ENCODE results near the gene JSRP1. TPM values are rescaled to one million over a fixed set of nuclear protein-coding genes. Genes with fewer than 3 reads are reported as not detected.

Gene JSRP1
- total RNA-seq, 1 donor from 2014 or later: not detected

DNA sequence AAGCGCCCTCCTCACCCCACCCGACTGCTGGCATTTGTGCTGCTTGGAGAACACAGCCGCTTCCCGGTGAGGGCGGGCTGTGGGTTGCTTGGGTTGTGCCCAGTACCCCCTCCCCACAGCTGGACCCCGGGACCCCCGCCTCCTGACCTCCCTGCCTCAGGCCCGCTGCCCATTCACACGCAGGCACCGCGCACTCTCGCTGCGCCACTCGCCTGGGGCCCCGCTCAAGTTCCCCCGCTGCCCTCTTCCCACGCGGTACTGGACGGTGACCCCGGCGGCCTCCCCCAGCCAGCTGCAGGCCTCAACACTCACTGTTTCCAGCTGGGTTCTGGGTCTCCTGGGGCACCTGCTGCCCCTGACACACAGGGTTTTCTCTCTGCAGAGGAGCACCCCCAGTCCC is 36.5 kb downstream of the JSRP1 start:
- Mint-ChIP-seq H3K27me3 (ENCODE audit: unreplicated experiment) (peaks cover 6% of the 10 kb centered on the region), H3K36me3 (ENCODE audit: unreplicated experiment) (no peaks in the 10 kb centered on the region), H3K4me1 (ENCODE audit: low read depth, unreplicated experiment) (peaks cover 3% of the 10 kb centered on the region), H3K9me3 (ENCODE audit: unreplicated experiment) (peaks cover 6% of the 10 kb centered on the region), H3K27ac (ENCODE audit: unreplicated experiment) (no peak overlapping the region), H3K4me3 (ENCODE audit: unreplicated experiment) (no peak overlapping the region)
- DNase-seq: no peak
- TF ChIP-seq, protein P1, sequence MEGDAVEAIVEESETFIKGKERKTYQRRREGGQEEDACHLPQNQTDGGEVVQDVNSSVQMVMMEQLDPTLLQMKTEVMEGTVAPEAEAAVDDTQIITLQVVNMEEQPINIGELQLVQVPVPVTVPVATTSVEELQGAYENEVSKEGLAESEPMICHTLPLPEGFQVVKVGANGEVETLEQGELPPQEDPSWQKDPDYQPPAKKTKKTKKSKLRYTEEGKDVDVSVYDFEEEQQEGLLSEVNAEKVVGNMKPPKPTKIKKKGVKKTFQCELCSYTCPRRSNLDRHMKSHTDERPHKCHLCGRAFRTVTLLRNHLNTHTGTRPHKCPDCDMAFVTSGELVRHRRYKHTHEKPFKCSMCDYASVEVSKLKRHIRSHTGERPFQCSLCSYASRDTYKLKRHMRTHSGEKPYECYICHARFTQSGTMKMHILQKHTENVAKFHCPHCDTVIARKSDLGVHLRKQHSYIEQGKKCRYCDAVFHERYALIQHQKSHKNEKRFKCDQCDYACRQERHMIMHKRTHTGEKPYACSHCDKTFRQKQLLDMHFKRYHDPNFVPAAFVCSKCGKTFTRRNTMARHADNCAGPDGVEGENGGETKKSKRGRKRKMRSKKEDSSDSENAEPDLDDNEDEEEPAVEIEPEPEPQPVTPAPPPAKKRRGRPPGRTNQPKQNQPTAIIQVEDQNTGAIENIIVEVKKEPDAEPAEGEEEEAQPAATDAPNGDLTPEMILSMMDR (IDR thresholded peaks at IDR 0.05; ENCODE audit: partially characterized antibody, unreplicated experiment): no peak

DNA sequence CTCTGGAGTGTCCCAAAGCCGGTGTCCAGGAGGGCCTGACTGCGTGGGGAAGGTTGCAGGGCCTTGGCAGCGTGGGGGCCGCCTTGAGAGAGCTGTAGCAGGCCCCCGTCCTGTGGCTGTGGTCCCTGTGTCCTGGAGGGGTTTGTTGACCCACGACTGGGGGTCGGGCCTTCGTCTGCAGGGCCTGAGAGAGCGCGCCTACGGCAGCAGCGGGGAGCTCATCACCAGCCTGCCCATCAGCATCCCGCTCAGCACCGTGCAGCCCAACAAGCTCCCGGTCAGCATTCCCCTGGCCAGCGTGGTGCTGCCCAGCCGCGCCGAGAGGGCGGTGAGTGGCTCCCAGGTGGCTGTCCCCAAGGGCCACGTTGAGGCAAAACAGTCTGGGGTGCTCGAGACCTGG is 38.6 kb downstream of the JSRP1 start:
- Mint-ChIP-seq H3K4me1 (ENCODE audit: low read depth, unreplicated experiment) (peaks cover 6% of the 10 kb centered on the region), H3K4me3 (ENCODE audit: unreplicated experiment) (no peak overlapping the region), H3K27ac (ENCODE audit: unreplicated experiment) (no peak overlapping the region), H3K9me3 (ENCODE audit: unreplicated experiment) (peaks cover 1% of the 10 kb centered on the region), H3K36me3 (ENCODE audit: unreplicated experiment) (no peaks in the 10 kb centered on the region), H3K27me3 (ENCODE audit: unreplicated experiment) (peaks cover 6% of the 10 kb centered on the region)
- TF ChIP-seq, protein P1 (IDR thresholded peaks at IDR 0.05; ENCODE audit: partially characterized antibody, unreplicated experiment): no peak
- no peak for DNase-seq

DNA sequence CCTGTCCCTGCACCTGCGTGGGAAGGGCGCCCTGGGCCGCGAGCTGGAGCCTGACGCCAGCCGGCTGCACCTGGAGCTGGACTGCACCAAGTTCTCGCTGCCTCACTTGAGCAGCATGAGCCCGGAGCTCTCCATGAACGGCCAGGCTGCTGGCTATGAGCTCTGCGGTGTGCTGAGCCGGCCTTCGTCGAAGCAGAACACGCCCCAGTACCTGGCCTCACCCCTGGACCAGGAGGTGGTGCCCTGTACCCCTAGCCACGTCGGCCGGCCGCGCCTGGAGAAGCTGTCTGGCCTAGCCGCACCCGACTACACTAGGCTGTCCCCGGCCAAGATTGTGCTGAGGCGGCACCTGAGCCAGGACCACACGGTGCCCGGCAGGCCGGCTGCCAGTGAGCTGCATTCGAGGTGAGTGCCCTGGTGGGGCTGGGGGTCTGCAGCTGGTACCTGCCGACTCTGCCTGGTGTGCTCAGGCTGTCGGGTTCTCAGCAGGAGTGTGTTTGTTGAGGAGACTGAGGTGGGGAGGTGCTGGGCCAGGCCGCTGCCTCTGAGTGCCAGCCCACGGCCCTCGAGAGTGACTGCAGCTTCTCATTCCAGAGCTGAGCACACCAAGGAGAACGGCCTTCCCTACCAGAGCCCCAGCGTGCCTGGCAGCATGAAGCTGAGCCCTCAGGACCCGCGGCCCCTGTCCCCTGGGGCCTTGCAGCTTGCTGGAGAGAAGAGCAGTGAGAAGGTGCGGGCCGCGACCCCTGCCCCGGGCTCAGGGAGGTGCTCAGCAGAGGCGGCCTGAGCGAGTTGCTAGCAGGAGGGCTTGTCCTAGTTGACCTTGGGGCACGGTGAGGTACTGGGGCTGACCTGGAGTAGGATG is 39.6 kb downstream of the JSRP1 start:
- peaks cover 10% of the 10 kb centered on the region for H3K27me3 Mint-ChIP-seq (ENCODE audit: unreplicated experiment)
- H3K36me3 Mint-ChIP-seq (ENCODE audit: unreplicated experiment): peaks cover 4% of the 10 kb centered on the region
- TF ChIP-seq, protein P1 (IDR thresholded peaks at IDR 0.05; ENCODE audit: partially characterized antibody, unreplicated experiment): no peak
- H3K4me1 Mint-ChIP-seq (ENCODE audit: low read depth, unreplicated experiment): peaks cover 6% of the 10 kb centered on the region
- peaks cover 1% of the 10 kb centered on the region for H3K9me3 Mint-ChIP-seq (ENCODE audit: unreplicated experiment)
- DNase-seq: no peak
- H3K27ac Mint-ChIP-seq (ENCODE audit: unreplicated experiment): no peak overlapping the region
- peak overlapping the region; percentile 16 for H3K4me3 Mint-ChIP-seq (ENCODE audit: unreplicated experiment)

DNA sequence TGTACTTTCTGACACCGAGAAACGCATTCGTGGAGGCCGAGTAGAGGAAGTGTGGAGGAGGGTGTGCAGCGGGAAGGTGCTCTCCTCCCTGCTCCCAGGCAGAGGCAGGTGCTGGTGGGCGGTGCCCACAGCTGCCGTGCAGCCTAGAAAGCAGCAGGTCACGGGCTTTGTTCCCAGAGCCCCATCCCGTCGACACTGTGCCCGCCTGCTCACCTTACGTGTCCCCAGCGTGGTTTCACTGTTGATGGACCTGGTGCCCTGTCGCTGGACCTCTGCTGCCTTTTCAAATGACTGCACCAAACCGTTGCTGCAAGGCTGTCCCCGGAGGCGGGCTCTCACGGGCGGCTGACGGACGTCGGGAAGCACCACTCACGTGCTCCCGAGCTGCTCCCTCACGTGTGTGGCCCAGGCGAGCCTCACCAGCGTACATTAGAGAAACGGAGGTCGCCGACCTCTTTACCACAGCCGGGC is 40.9 kb downstream of the JSRP1 start:
- H3K27ac Mint-ChIP-seq (ENCODE audit: unreplicated experiment): peak overlapping the region; percentile 22
- peaks cover 1% of the 10 kb centered on the region for H3K9me3 Mint-ChIP-seq (ENCODE audit: unreplicated experiment)
- TF ChIP-seq, protein P1 (IDR thresholded peaks at IDR 0.05; ENCODE audit: partially characterized antibody, unreplicated experiment): no peak
- H3K36me3 Mint-ChIP-seq (ENCODE audit: unreplicated experiment): peaks cover 4% of the 10 kb centered on the region
- H3K4me3 Mint-ChIP-seq (ENCODE audit: unreplicated experiment): no peak overlapping the region
- H3K27me3 Mint-ChIP-seq (ENCODE audit: unreplicated experiment): peaks cover 10% of the 10 kb centered on the region
- peak; percentile 71 for DNase-seq
- peaks cover 6% of the 10 kb centered on the region for H3K4me1 Mint-ChIP-seq (ENCODE audit: low read depth, unreplicated experiment)

DNA sequence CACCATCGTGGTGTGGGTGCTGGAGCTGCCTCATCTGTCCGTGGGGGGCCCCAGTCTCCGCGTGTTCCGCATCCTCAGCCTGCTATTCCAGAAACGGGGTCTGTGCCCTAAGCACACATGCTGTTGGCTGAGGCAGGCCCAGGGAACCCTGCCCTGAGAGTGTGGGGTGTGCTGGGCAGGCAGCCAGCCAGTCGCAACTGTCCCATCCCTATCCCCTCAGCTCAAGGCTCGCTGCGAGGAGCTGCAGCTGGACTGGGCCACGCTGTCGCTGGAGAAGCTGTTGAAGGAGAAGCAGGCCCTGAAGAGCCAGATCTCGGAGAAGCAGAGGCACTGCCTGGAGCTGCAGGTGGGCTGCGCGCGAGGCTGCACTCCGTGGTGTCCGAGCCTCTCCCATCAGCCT is 42.0 kb downstream of the JSRP1 start:
- Mint-ChIP-seq H3K27me3 (ENCODE audit: unreplicated experiment) (peaks cover 7% of the 10 kb centered on the region), H3K4me3 (ENCODE audit: unreplicated experiment) (no peak overlapping the region), H3K9me3 (ENCODE audit: unreplicated experiment) (peaks cover 1% of the 10 kb centered on the region), H3K27ac (ENCODE audit: unreplicated experiment) (no peak overlapping the region), H3K4me1 (ENCODE audit: low read depth, unreplicated experiment) (peaks cover 6% of the 10 kb centered on the region), H3K36me3 (ENCODE audit: unreplicated experiment) (peaks cover 4% of the 10 kb centered on the region)
- TF ChIP-seq, protein P1 (IDR thresholded peaks at IDR 0.05; ENCODE audit: partially characterized antibody, unreplicated experiment): no peak
- no peak for DNase-seq

Measured in glutamatergic neuron (in vitro differentiated cells).